Measurements from ENCODE around the gene STAC2.

The STAC2 gene

GRCh38 chr17:39187152-39187830 is 38.5 kb downstream of the STAC2 start:
- in situ Hi-C loops (cut with HindIII; ENCODE audit: low sequenced_read_pairs): no loop called here
- TF ChIP-seq, protein P1, sequence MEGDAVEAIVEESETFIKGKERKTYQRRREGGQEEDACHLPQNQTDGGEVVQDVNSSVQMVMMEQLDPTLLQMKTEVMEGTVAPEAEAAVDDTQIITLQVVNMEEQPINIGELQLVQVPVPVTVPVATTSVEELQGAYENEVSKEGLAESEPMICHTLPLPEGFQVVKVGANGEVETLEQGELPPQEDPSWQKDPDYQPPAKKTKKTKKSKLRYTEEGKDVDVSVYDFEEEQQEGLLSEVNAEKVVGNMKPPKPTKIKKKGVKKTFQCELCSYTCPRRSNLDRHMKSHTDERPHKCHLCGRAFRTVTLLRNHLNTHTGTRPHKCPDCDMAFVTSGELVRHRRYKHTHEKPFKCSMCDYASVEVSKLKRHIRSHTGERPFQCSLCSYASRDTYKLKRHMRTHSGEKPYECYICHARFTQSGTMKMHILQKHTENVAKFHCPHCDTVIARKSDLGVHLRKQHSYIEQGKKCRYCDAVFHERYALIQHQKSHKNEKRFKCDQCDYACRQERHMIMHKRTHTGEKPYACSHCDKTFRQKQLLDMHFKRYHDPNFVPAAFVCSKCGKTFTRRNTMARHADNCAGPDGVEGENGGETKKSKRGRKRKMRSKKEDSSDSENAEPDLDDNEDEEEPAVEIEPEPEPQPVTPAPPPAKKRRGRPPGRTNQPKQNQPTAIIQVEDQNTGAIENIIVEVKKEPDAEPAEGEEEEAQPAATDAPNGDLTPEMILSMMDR (IDR thresholded peaks at IDR 0.05; ENCODE audit: low read depth, low read length, missing control alignments): no peak
- no peak overlapping the region for H3K4me3 ChIP-seq (ENCODE audit: low read depth, low read length)
- no peak for DNase-seq (ENCODE audit: low read depth)

DNA sequence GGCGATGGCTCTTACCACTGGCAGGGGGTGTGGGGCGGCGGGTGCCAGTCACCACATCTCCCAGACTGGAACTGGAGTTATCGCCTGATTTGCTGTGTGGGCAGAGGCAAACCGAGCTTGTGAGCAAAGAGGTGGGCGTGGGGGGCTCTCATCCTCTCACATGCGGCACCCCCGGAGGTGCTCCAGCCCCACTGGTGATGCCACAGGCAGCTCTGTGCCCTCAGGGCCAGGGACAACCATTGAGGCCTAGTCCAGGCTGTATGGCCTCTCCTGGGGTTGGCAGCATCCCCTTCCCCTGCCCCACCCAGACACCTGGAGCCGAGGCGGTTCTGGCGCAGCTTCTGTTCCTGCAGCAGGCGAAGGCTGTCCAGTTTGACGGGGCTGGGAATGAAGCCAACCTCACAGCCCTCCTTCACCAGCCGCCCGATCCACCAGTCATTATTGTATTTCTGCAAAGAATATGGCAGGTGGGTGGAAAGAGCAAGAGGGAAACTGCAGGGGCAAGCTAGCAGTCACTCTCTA is 39.2 kb downstream of the STAC2 start:
- in situ Hi-C loops (cut with HindIII; ENCODE audit: low sequenced_read_pairs): no loop called here
- no peak for DNase-seq (ENCODE audit: low read depth)
- H3K4me3 ChIP-seq (ENCODE audit: low read depth, low read length): no peak overlapping the region
- TF ChIP-seq, protein P1 (IDR thresholded peaks at IDR 0.05; ENCODE audit: low read depth, low read length, missing control alignments): no peak

GRCh38 chr17:39183720-39184119 is 42.0 kb downstream of the STAC2 start:
- DNase-seq (ENCODE audit: low read depth): no peak
- no peak overlapping the region for H3K4me3 ChIP-seq (ENCODE audit: low read depth, low read length)
- in situ Hi-C loops (cut with HindIII; ENCODE audit: low sequenced_read_pairs): no loop called here
- TF ChIP-seq, protein P1 (IDR thresholded peaks at IDR 0.05; ENCODE audit: low read depth, low read length, missing control alignments): no peak

- H3K4me3 ChIP-seq (ENCODE audit: low read depth, low read length): no peak overlapping the region
- no peak for DNase-seq (ENCODE audit: low read depth)
- in situ Hi-C loops (cut with HindIII; ENCODE audit: low sequenced_read_pairs): no loop called here
- TF ChIP-seq, protein P1 (IDR thresholded peaks at IDR 0.05; ENCODE audit: low read depth, low read length, missing control alignments): no peak
These were observed 42.7 kb downstream of the STAC2 start for GRCh38 chr17:39183045-39183444.

GRCh38 chr17:39181303-39181702 is 44.4 kb downstream of the STAC2 start:
- in situ Hi-C loops (cut with HindIII; ENCODE audit: low sequenced_read_pairs): no loop called here
- no peak overlapping the region for H3K4me3 ChIP-seq (ENCODE audit: low read depth, low read length)
- no peak for DNase-seq (ENCODE audit: low read depth)
- TF ChIP-seq, protein P1 (IDR thresholded peaks at IDR 0.05; ENCODE audit: low read depth, low read length, missing control alignments): no peak

DNA sequence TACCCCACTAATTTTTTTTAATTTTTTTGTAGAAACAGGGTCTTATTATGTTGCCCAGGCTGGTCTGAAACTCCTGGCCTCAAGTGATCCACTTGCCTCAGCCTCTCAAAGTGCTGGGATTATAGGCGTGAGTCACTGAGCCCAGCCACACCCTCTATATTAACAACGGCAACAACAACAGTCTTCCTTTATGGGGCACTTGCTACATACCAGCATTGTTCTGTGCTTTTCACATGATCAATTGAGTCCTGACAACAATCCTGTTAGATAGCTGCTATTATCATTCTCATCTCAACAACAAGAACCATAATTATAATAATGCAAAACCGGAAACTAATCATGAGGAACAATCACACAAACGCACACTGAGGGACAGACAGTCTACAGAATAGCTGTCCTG is 47.2 kb downstream of the STAC2 start:
- in situ Hi-C loops (cut with HindIII; ENCODE audit: low sequenced_read_pairs): no loop called here
- TF ChIP-seq, protein P1 (IDR thresholded peaks at IDR 0.05; ENCODE audit: low read depth, low read length, missing control alignments): no peak
- DNase-seq (ENCODE audit: low read depth): no peak
- H3K4me3 ChIP-seq (ENCODE audit: low read depth, low read length): no peak overlapping the region
